IMR-90 (cell line): Measurements from ENCODE around the gene KMT2E.

ENCODE experiments used
- MXI1 ChIP-seq: IDR thresholded peaks from 2 replicates; pipeline ENCODE4 v1.6.1; 2012; ENCODE audit warnings: low read depth, mild to moderate bottlenecking, low read length, moderate library complexity, borderline replicate concordance
- POLR2A ChIP-seq: IDR thresholded peaks from 2 replicates; pipeline ENCODE4 v1.6.1; 2012; ENCODE audit warnings: mild to moderate bottlenecking, low read depth, low read length
- SMC3 ChIP-seq: fragments of 150-350 bp; IDR thresholded peaks from 2 replicates; pipeline ENCODE4 v1.6.1; 2016; ENCODE audit warnings: low read depth, mild to moderate bottlenecking, antibody characterized with exemption, low read length, moderate library complexity
- TF ChIP-seq, protein P1 (sequence below): conservative IDR thresholded peaks from 2 replicates; pipeline ENCODE4 v1.5.1; 2012; ENCODE audit warnings: mild to moderate bottlenecking, low read depth, low read length, improper control_type of control experiment
- TF ChIP-seq, protein P2 (sequence below): fragments of 150-350 bp; IDR thresholded peaks from 2 replicates; pipeline ENCODE4 v1.6.1; 2017; ENCODE audit warnings: mild to moderate bottlenecking, antibody characterized with exemption, low read length, low read depth

DNA sequence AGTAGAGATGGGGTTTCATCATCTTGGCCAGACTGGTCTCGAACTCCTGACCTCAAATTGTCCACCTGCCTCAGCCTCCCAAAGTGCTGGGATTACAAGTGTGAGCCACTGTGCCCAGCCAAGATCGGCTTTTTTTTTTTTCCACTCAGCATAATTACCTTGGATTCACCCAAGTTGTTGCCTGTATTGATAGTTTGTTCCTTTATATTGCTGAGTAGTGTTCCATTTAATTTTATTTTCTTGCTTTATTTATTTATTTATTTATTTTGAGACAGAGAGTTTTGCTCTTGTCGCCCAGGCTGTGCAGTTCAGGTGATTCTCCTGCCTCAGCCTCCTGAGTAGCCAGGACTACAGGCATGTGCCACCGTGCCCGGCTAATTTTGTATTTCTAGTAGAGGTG lies 21.3 kb downstream of the KMT2E start:
- no peak for TF ChIP-seq SMC3
- TF ChIP-seq MXI1 = no peak
- TF ChIP-seq, protein P1, sequence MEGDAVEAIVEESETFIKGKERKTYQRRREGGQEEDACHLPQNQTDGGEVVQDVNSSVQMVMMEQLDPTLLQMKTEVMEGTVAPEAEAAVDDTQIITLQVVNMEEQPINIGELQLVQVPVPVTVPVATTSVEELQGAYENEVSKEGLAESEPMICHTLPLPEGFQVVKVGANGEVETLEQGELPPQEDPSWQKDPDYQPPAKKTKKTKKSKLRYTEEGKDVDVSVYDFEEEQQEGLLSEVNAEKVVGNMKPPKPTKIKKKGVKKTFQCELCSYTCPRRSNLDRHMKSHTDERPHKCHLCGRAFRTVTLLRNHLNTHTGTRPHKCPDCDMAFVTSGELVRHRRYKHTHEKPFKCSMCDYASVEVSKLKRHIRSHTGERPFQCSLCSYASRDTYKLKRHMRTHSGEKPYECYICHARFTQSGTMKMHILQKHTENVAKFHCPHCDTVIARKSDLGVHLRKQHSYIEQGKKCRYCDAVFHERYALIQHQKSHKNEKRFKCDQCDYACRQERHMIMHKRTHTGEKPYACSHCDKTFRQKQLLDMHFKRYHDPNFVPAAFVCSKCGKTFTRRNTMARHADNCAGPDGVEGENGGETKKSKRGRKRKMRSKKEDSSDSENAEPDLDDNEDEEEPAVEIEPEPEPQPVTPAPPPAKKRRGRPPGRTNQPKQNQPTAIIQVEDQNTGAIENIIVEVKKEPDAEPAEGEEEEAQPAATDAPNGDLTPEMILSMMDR = no peak
- TF ChIP-seq POLR2A = no peak
- TF ChIP-seq, protein P2, sequence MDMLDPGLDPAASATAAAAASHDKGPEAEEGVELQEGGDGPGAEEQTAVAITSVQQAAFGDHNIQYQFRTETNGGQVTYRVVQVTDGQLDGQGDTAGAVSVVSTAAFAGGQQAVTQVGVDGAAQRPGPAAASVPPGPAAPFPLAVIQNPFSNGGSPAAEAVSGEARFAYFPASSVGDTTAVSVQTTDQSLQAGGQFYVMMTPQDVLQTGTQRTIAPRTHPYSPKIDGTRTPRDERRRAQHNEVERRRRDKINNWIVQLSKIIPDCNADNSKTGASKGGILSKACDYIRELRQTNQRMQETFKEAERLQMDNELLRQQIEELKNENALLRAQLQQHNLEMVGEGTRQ = no peak
